MM.1S (cell line): ENCODE results near the gene NCR2.

Experiments
- DNase-seq: peaks from one replicate; pipeline ENCODE4 v3.0.0-alpha.2; 2015
- H2AFZ ChIP-seq: fragments of 300-600 bp; sonication (generic); 2 replicates; pipeline ENCODE4 v1.6.0; 2016; ENCODE audit warnings: antibody characterized with exemption, low read length
- H3F3A ChIP-seq: fragments of 300-600 bp; sonication (generic); 2 replicates; pipeline ENCODE4 v1.6.1; 2016; ENCODE audit warnings: mild to moderate bottlenecking, antibody characterized with exemption, low read length, moderate library complexity, mixed read lengths; ENCODE audit not compliant: insufficient read depth
- H3K27ac ChIP-seq: fragments of 300-600 bp; sonication (generic); 2 replicates; pipeline ENCODE4 v1.5.1; 2016; ENCODE audit warnings: mild to moderate bottlenecking, low read length
- H3K27me3 ChIP-seq: fragments of 300-600 bp; sonication (generic); replicated peaks from 2 replicates; pipeline ENCODE4 v1.6.0; 2016; ENCODE audit warnings: low read length; ENCODE audit not compliant: insufficient read depth
- H3K36me3 ChIP-seq: fragments of 300-600 bp; sonication (generic); replicated peaks from 2 replicates; pipeline ENCODE4 v1.6.1; 2016; ENCODE audit warnings: mild to moderate bottlenecking, low read length, mixed read lengths; ENCODE audit not compliant: insufficient read depth
- H3K4me1 ChIP-seq: fragments of 300-600 bp; sonication (generic); 2 replicates; pipeline ENCODE4 v1.6.1; 2016; ENCODE audit warnings: low read length, mixed read lengths
- H3K4me2 ChIP-seq: fragments of 300-600 bp; sonication (generic); 2 replicates; pipeline ENCODE4 v1.6.0; 2016; ENCODE audit warnings: low read depth, low read length
- H3K4me3 ChIP-seq: fragments of 300-600 bp; sonication (generic); 2 replicates; pipeline ENCODE4 v1.5.1; 2016; ENCODE audit warnings: low read length, mixed read lengths
- H3K79me2 ChIP-seq: fragments of 300-600 bp; sonication (generic); 2 replicates; pipeline ENCODE4 v1.6.1; 2016; ENCODE audit warnings: mixed run types, low read length, mixed read lengths
- H3K9ac ChIP-seq: fragments of 300-600 bp; sonication (generic); 2 replicates; pipeline ENCODE4 v1.6.1; 2016; ENCODE audit warnings: low read length, mixed read lengths
- H3K9me2 ChIP-seq: fragments of 300-600 bp; sonication (generic); replicated peaks from 2 replicates; pipeline ENCODE4 v1.6.1; 2016; ENCODE audit warnings: mild to moderate bottlenecking, low read length, mixed read lengths; ENCODE audit not compliant: insufficient read depth
- H3K9me3 ChIP-seq: fragments of 300-600 bp; sonication (generic); replicated peaks from 2 replicates; pipeline ENCODE4 v1.6.1; 2016; ENCODE audit warnings: mild to moderate bottlenecking, low read length, mixed read lengths; ENCODE audit not compliant: insufficient read depth
- H4K20me1 ChIP-seq: fragments of 300-600 bp; sonication (generic); 2 replicates; pipeline ENCODE4 v1.6.1; 2016; ENCODE audit warnings: mild to moderate bottlenecking, low read length, moderate library complexity, mixed read lengths; ENCODE audit not compliant: insufficient read depth
- EZH2 ChIP-seq: fragments of 300-600 bp; sonication (generic); optimal IDR thresholded peaks from 2 replicates; pipeline ENCODE3; 2017; ENCODE audit warnings: low read depth, mild to moderate bottlenecking, antibody characterized with exemption, low read length, mixed read lengths
- EZH2phosphoT487 ChIP-seq: fragments of 300-600 bp; sonication (generic); IDR thresholded peaks from 2 replicates; pipeline ENCODE4 v1.6.1; 2018; ENCODE audit warnings: antibody characterized with exemption, low read length
- TF ChIP-seq, protein P1 (sequence below): fragments of 300-600 bp; sonication (generic); IDR thresholded peaks from 2 replicates; pipeline ENCODE4 v1.5.1; 2016; ENCODE audit warnings: antibody characterized with exemption, low read length, mixed read lengths

Gene NCR2

DNA sequence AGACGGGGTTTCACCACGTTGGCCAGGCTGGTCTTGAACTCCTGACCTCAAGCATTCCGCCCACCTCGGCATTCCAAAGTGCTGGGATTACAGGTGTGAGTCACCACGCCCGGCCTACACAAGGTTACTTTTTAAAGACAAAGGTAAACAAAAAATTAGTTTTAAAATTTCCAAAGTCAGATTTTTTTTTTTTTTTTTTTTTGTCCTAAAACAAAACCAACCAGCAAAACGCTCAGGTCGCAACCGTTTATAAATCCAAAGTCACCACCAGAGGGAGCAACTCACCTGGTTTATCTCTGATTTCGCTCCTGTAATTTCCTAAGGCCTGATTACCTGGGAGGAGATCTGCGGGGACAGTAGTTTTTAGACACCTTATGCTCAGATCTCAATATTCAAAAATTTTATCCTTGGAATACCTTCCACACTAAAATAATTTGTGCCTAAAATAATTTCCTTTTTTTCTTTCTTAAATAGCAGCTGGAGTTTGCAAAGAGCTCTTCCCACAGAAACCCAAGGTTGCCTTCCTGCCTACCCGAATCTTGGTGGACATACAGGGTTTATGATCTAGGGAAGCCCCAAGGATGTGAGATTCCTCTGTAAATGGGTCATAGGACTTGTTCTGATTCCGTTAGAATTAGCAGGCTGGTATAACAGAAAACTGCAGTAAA, 29.1 kb upstream of the NCR2 start:
- no peak overlapping the region for H2AFZ ChIP-seq
- H3K9ac ChIP-seq, result no peak overlapping the region
- no peaks in the 10 kb centered on the region for H3K9me2 ChIP-seq
- H3K27ac ChIP-seq, result no peak overlapping the region
- H3K9me3 ChIP-seq, result no peaks in the 10 kb centered on the region
- H3K79me2 ChIP-seq, result no peaks in the 10 kb centered on the region
- H3K4me3 ChIP-seq, result no peak overlapping the region
- no peaks in the 10 kb centered on the region for H3K4me1 ChIP-seq
- H4K20me1 ChIP-seq, result no peaks in the 10 kb centered on the region
- H3K36me3 ChIP-seq, result no peaks in the 10 kb centered on the region
- H3K4me2 ChIP-seq, result peak overlapping the region; percentile 16; the same call in 1 of the 2 replicates
- H3K27me3 ChIP-seq, result no peaks in the 10 kb centered on the region
- DNase-seq, result peak; percentile 56
- TF ChIP-seq EZH2phosphoT487, result no peak
- TF ChIP-seq, protein P1, sequence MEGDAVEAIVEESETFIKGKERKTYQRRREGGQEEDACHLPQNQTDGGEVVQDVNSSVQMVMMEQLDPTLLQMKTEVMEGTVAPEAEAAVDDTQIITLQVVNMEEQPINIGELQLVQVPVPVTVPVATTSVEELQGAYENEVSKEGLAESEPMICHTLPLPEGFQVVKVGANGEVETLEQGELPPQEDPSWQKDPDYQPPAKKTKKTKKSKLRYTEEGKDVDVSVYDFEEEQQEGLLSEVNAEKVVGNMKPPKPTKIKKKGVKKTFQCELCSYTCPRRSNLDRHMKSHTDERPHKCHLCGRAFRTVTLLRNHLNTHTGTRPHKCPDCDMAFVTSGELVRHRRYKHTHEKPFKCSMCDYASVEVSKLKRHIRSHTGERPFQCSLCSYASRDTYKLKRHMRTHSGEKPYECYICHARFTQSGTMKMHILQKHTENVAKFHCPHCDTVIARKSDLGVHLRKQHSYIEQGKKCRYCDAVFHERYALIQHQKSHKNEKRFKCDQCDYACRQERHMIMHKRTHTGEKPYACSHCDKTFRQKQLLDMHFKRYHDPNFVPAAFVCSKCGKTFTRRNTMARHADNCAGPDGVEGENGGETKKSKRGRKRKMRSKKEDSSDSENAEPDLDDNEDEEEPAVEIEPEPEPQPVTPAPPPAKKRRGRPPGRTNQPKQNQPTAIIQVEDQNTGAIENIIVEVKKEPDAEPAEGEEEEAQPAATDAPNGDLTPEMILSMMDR, result peak; percentile 55
- no peak for TF ChIP-seq EZH2
- H3F3A ChIP-seq, result no peaks in the 10 kb centered on the region

DNA sequence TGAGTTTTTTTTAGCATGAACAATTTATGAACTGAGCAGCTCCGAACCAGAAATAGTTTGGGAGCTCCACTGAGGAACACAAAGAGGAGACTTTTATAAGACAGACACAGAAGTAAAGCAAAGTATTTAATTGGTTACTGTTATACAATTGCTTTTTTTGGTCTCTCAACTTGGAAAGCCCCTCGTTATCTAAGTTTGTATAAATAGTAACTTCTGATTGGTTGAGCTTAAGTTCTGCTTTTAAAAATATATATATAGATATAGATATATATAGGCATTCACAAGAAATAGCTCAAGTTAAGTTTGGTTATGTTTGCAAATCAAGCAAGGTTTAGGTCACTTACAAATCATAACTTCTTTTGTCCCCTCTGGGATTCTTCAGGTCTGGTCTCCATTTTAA, 20.2 kb upstream of the NCR2 start:
- Histone ChIP-seq H3K4me3 (no peak overlapping the region), H3K4me2 (no peak overlapping the region), H3K27me3 (no peaks in the 10 kb centered on the region), H3K9ac (no peak overlapping the region), H4K20me1 (no peaks in the 10 kb centered on the region), H3K27ac (no peak overlapping the region), H3K79me2 (no peaks in the 10 kb centered on the region), H3K36me3 (no peaks in the 10 kb centered on the region), H3K4me1 (no peaks in the 10 kb centered on the region), H3K9me3 (no peaks in the 10 kb centered on the region), H3F3A (no peaks in the 10 kb centered on the region), H2AFZ (no peak overlapping the region), H3K9me2 (no peaks in the 10 kb centered on the region)
- TF ChIP-seq, protein P1, result no peak
- TF ChIP-seq EZH2 (no peak), EZH2phosphoT487 (no peak)
- DNase-seq, result no peak

DNA sequence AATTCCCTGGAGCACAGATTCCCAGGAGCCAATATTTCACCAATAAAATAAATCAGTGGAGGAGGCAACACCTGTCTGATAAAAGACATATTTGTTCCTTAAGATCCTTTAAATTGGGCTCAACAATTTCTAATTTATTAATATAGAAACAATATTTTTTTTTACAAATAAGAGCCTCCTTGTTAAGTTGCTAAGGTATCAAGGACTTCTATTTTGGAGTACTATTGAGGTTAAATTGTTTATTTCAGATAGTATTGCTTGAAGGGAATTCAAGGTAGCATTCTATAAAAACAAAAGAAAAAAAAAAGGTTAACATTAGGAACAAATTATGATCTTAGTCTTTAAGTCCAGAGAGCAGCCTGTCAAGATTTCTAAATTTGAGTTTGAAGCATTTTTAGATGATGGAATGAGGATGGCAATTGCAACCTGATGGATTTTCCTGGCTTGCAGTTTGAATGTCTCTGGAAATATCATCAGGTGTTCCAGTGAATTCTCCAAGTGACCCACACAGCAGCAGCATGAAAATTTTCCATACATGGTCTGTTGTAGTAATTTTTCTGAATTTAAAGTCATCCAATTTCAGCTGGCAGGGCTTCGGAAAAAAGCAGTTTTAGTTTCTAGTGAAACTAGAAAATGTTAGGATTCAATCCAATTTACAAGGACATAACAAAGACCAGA, 19.3 kb upstream of the NCR2 start:
- H3K4me1 ChIP-seq, result no peaks in the 10 kb centered on the region
- no peaks in the 10 kb centered on the region for H3F3A ChIP-seq
- no peaks in the 10 kb centered on the region for H3K79me2 ChIP-seq
- H3K27me3 ChIP-seq, result no peaks in the 10 kb centered on the region
- TF ChIP-seq, protein P1, result no peak
- TF ChIP-seq EZH2phosphoT487 (no peak), EZH2 (no peak)
- H3K9ac ChIP-seq, result no peak overlapping the region
- H3K9me3 ChIP-seq, result no peaks in the 10 kb centered on the region
- H3K36me3 ChIP-seq, result no peaks in the 10 kb centered on the region
- no peak overlapping the region for H3K4me3 ChIP-seq
- no peak for DNase-seq
- no peaks in the 10 kb centered on the region for H4K20me1 ChIP-seq
- no peak overlapping the region for H3K4me2 ChIP-seq
- H3K27ac ChIP-seq, result no peak overlapping the region
- no peak overlapping the region for H2AFZ ChIP-seq
- H3K9me2 ChIP-seq, result no peaks in the 10 kb centered on the region
